HepG2 (cell line): ENCODE data around the gene ZDHHC19. TPM values are rescaled to one million over a fixed set of nuclear protein-coding genes. Genes with fewer than 3 reads are reported as not detected.

Experiments
- ESRRA ChIP-seq: sonication (generic); formaldehyde crosslinking; IDR thresholded peaks from 2 replicates; pipeline ENCODE4 v1.5.1; 2020; ENCODE audit warnings: mild to moderate bottlenecking, low read depth, missing genetic modification reagents
- HDAC1 ChIP-seq: sonication (generic); formaldehyde crosslinking; IDR thresholded peaks from 2 replicates; pipeline ENCODE4 v1.5.1; 2020; ENCODE audit warnings: mild to moderate bottlenecking, missing genetic modification reagents
- PRDM10 ChIP-seq: sonication (generic); formaldehyde crosslinking; IDR thresholded peaks from 2 replicates; pipeline ENCODE4 v1.4.0; 2020; ENCODE audit warnings: low read depth, missing genetic modification reagents
- RBM39 ChIP-seq: fragments of 200-400 bp; formaldehyde crosslinking; IDR thresholded peaks from one replicate; pipeline ENCODE4 v1.6.1; 2018; ENCODE audit warnings: antibody characterized with exemption, mild to moderate bottlenecking, low read depth, low read length; ENCODE audit not compliant: poor library complexity, severe bottlenecking
- ZNF768 ChIP-seq: sonication (generic); formaldehyde crosslinking; IDR thresholded peaks from 2 replicates; pipeline ENCODE4 v1.4.0; 2020; ENCODE audit warnings: missing genetic modification reagents
- polyA plus RNA-seq, 8 experiments: library from polyadenylated mRNA; depleted of rRNA in 3 of 8; stranded (reverse) in 7 of 8; unstranded in 1 of 8; fragments of >200 nt; fragmentation: Illumina TruSeq in 4 of 8; extraction: Trizol in 4 of 8; gene quantifications; 2 replicates each; pipeline versions ENCODE4 v1.2.1 to v1.2.3, GENCODE V29; 2011 to 2016; ENCODE audit warnings: low read depth in 4 of 8, missing spikeins in 1 of 8, mixed read lengths in 1 of 8; ENCODE audit not compliant: insufficient read depth in 1 of 8
- total RNA-seq, 5 experiments: library from RNA; depleted of rRNA; stranded (reverse); fragments of >200 nt; fragmentation: Illumina TruSeq; extraction: Trizol; gene quantifications; 2 replicates each; pipeline ENCODE4 v1.2.3, GENCODE V29; 2016; ENCODE audit warnings: low read depth in 1 of 5
- TF ChIP-seq, protein P1 (sequence below): sonication (generic); formaldehyde crosslinking; IDR thresholded peaks from 2 replicates; pipeline ENCODE4 v1.5.0; 2020; ENCODE audit warnings: mild to moderate bottlenecking, missing genetic modification reagents

The ZDHHC19 gene
- total and polyA plus RNA-seq, 2 of the 13 experiments (the other 11 are each of a cell fraction or from before 2014, with no cell fraction given) = 0.22 to 0.53 TPM

GRCh38 chr3:196210673-196211556, at the start of gene ZDHHC19 (continued):
- TF ChIP-seq ZNF768 (no peak), HDAC1 (CRISPR knock-in tag) (0 out of 2 replicates have a peak, but pooled peaks have one; percentile 25), PRDM10 (CRISPR knock-in tag) (no peak), RBM39 (no peak), ESRRA (CRISPR knock-in tag) (peak; percentile 63; the same call in 1 of the 2 replicates)
- TF ChIP-seq, protein P1, sequence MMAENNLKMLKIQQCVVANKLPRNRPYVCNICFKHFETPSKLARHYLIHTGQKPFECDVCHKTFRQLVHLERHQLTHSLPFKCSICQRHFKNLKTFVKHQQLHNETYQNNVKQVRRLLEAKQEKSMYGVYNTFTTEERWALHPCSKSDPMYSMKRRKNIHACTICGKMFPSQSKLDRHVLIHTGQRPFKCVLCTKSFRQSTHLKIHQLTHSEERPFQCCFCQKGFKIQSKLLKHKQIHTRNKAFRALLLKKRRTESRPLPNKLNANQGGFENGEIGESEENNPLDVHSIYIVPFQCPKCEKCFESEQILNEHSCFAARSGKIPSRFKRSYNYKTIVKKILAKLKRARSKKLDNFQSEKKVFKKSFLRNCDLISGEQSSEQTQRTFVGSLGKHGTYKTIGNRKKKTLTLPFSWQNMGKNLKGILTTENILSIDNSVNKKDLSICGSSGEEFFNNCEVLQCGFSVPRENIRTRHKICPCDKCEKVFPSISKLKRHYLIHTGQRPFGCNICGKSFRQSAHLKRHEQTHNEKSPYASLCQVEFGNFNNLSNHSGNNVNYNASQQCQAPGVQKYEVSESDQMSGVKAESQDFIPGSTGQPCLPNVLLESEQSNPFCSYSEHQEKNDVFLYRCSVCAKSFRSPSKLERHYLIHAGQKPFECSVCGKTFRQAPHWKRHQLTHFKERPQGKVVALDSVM (CRISPR knock-in tag) = peak; percentile 41; the same call in 1 of the 2 replicates
